Measurements from ENCODE around the gene SMPD2.

The SMPD2 gene

GRCh38 chr6:109440331-109441068 is at the start of gene SMPD2, which contains the start of gene PPIL6:
TSS of gene SMPD2 (plus strand) at chr6:109440724. CDS start at chr6:109441122, 398 bp downstream.
TSS of gene PPIL6 (minus strand) at chr6:109440628. CDS start at chr6:109440590, 38 bp downstream.
- peak; percentile 90 for DNase-seq (ENCODE audit: low spot score)

GRCh38 chr6:109393157-109393885 is 47.2 kb upstream of the SMPD2 start:
- no peak for DNase-seq (ENCODE audit: low spot score)

- DNase-seq (ENCODE audit: low spot score) = no peak
Measured at GRCh38 chr6:109393886-109394281, 46.6 kb upstream of the SMPD2 start.

- DNase-seq (ENCODE audit: low spot score) = no peak
Measured at GRCh38 chr6:109396046-109396718, 44.3 kb upstream of the SMPD2 start.

GRCh38 chr6:109397020-109397419 is 43.5 kb upstream of the SMPD2 start:
- no peak for DNase-seq (ENCODE audit: low spot score)

- no peak for DNase-seq (ENCODE audit: low spot score)
Measured at GRCh38 chr6:109406196-109406595, 34.3 kb upstream of the SMPD2 start.

GRCh38 chr6:109411034-109411433 is 29.5 kb upstream of the SMPD2 start:
- DNase-seq (ENCODE audit: low spot score) = no peak

- DNase-seq (ENCODE audit: low spot score) = no peak
Measured at GRCh38 chr6:109417646-109418045, 22.9 kb upstream of the SMPD2 start.

GRCh38 chr6:109420751-109421150 is 19.8 kb upstream of the SMPD2 start:
- no peak for DNase-seq (ENCODE audit: low spot score)

- no peak for DNase-seq (ENCODE audit: low spot score)
Measured at GRCh38 chr6:109421184-109421583, 19.3 kb upstream of the SMPD2 start.

- DNase-seq (ENCODE audit: low spot score) = no peak
Measured at GRCh38 chr6:109424946-109425345, 15.6 kb upstream of the SMPD2 start.

GRCh38 chr6:109428889-109429477 is 11.5 kb upstream of the SMPD2 start:
- no peak for DNase-seq (ENCODE audit: low spot score)

- no peak for DNase-seq (ENCODE audit: low spot score)
Measured at GRCh38 chr6:109429496-109429895, 11.0 kb upstream of the SMPD2 start.

GRCh38 chr6:109434456-109434855 is 6.1 kb upstream of the SMPD2 start:
- no peak for DNase-seq (ENCODE audit: low spot score)

GRCh38 chr6:109436041-109436440 is 4.5 kb upstream of the SMPD2 start:
- no peak for DNase-seq (ENCODE audit: low spot score)

- DNase-seq (ENCODE audit: low spot score) = peak; percentile 39
Measured at GRCh38 chr6:109441069-109441816, 719 bp downstream of the SMPD2 start.

- no peak for DNase-seq (ENCODE audit: low spot score)
Measured at GRCh38 chr6:109442393-109442924, 1.9 kb downstream of the SMPD2 start.

GRCh38 chr6:109443425-109443950 is 3.0 kb downstream of the SMPD2 start:
- no peak for DNase-seq (ENCODE audit: low spot score)

- DNase-seq (ENCODE audit: low spot score) = no peak
Measured at GRCh38 chr6:109445382-109445781, 4.9 kb downstream of the SMPD2 start.

- DNase-seq (ENCODE audit: low spot score) = no peak
Measured at GRCh38 chr6:109446072-109446471, 5.5 kb downstream of the SMPD2 start.

GRCh38 chr6:109446541-109446940 is 6.0 kb downstream of the SMPD2 start:
- DNase-seq (ENCODE audit: low spot score) = no peak
